AG04450 (cell line): ENCODE data around the gene LTK. TPM values are rescaled to one million over a fixed set of nuclear protein-coding genes. Genes with fewer than 3 reads are reported as not detected.

Source experiments
- CTCF ChIA-PET: fragments of 300-600, 350-600 bp; formaldehyde crosslinking; extraction: SDS; loops from one replicate; lab custom pipeline; 2022; ENCODE audit warnings: antibody characterized with exemption, inconsistent platforms; lab: Charles Lee
- POLR2A ChIA-PET: fragments of 350-600 bp; formaldehyde crosslinking; extraction: SDS; loops from one replicate; lab custom pipeline; 2021; ENCODE audit warnings: antibody characterized with exemption, inconsistent platforms; lab: Yijun Ruan, JAX
- DNase-seq: peaks from one replicate; pipeline ENCODE4 v3.0.0-alpha.2; 2011; ENCODE audit warnings: low read depth, low spot score
- H3K27ac ChIP-seq: one replicate; pipeline ENCODE4 v1.5.1; 2012; ENCODE audit warnings: low read depth, low read length, control low read depth
- H3K27me3 ChIP-seq: one replicate; pipeline ENCODE4 v1.6.0; 2012; ENCODE audit warnings: low read length; ENCODE audit not compliant: control insufficient read depth, insufficient read depth
- H3K4me3 ChIP-seq: 2 replicates; pipeline ENCODE4 v1.5.1; 2011; ENCODE audit warnings: mild to moderate bottlenecking, low read depth, low read length, control low read depth
- H3K9me3 ChIP-seq: 2 replicates; pipeline ENCODE4 v1.5.1; 2012; ENCODE audit warnings: low read length; ENCODE audit not compliant: control insufficient read depth, insufficient read depth
- CTCF ChIP-seq: IDR thresholded peaks from 2 replicates; pipeline ENCODE4 v1.5.1; 2011; ENCODE audit warnings: low read depth, low read length, control low read depth, inconsistent platforms
- polyA plus RNA-seq: library from polyadenylated mRNA; depleted of rRNA; stranded (reverse); fragments of >200 nt; gene quantifications from 2 replicates; pipeline ENCODE4 v1.2.3, GENCODE V29; 2011

LTK gene
- polyA plus RNA-seq, 1 experiment, result 0.09 TPM

GRCh38 chr15:41495736-41496599, 17.7 kb downstream of the LTK start:
- Histone ChIP-seq H3K4me3 (no peak overlapping the region), H3K27me3 (peaks cover 20% of the 10 kb centered on the region), H3K27ac (no peak overlapping the region), H3K9me3 (no peaks in the 10 kb centered on the region; the same call in 1 of the 2 replicates)
- CTCF ChIA-PET, result no interaction called here
- no peak for TF ChIP-seq CTCF
- POLR2A ChIA-PET, result interaction anchor here (0.6 kb wide), 1 partner anchor 19 kb away, joined by 6 read pairs; no protein-coding TSS in a partner anchor
- DNase-seq, result no peak

DNA sequence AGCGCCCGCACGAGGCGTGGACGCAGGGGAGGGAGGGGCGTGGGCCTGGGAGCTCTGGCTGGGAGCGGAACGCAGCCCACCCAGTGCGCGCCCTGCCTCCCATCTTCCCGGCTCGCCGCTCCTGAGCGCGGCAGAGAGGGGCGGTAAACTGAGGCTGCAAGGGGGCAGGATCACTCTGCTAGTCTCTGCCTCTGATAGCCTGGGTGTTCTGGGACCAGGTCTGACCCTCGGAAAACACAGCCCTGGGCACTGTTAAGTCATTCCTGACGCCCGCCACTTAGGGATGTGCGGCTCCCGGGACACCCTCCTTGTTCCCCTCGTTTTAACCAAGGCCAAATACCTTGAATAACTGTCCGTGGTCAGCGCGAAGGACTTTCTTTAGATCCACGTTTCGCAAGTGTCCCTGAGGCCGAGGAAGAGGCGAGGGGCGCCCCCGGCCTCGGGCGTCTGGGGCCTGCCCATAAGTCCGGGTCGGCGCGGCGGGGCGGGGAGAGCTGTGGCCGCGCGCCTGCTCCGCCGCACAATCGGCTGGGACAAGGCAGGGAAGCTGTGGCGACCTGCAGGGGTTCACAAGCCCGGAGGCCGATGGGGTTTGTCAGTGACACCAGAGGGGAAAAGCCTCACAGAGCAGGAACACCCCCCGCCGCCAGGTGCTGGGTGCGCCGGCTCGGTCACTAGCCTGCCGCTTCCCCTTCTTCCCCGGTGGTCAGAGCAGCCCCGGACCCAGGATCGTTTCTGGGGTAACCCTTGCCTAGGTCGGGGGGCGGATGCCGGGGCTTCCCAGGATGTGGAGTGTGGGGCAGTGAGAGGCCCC, 18.5 kb downstream of the LTK start:
- POLR2A ChIA-PET, result no interaction called here
- no peak for DNase-seq
- CTCF ChIA-PET, result no interaction called here
- no peaks in the 10 kb centered on the region; the same call in 1 of the 2 replicates for H3K9me3 ChIP-seq
- H3K27me3 ChIP-seq, result peaks cover 20% of the 10 kb centered on the region
- no peak overlapping the region for H3K27ac ChIP-seq
- TF ChIP-seq CTCF, result no peak
- H3K4me3 ChIP-seq, result peak overlapping the region; percentile 51

GRCh38 chr15:41494190-41494921, 19.3 kb downstream of the LTK start:
- H3K27me3 ChIP-seq, result peaks cover 20% of the 10 kb centered on the region
- ChIA-PET CTCF (interaction anchor here (0.6 kb wide), 1 partner anchor 815 kb away, joined by 4 read pairs; no protein-coding TSS in a partner anchor), POLR2A (interaction anchor here (0.5 to 1.5 kb wide), 2 partner anchors 50 to 261 kb away, joined by 3 to 7 read pairs; partner anchors contain the start of gene RPAP1)
- no peak overlapping the region for H3K27ac ChIP-seq
- no peak for DNase-seq
- H3K9me3 ChIP-seq, result no peaks in the 10 kb centered on the region; the same call in 1 of the 2 replicates
- peak overlapping the region; percentile 51 for H3K4me3 ChIP-seq
- TF ChIP-seq CTCF, result no peak

DNA sequence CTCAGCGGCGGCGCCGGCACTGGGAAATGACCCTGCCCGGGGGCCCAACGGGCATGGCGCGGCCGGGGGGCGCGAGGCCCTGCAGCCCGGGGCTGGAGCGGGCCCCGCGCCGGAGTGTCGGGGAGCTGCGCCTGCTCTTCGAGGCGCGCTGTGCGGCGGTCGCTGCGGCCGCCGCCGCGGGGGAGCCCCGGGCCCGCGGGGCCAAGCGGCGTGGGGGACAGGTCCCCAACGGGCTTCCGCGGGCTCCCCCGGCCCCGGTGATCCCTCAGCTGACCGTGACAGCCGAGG, 19.8 kb downstream of the LTK start:
- Histone ChIP-seq H3K9me3 (no peaks in the 10 kb centered on the region; the same call in 1 of the 2 replicates), H3K4me3 (peak overlapping the region; percentile 51), H3K27ac (no peak overlapping the region), H3K27me3 (peaks cover 20% of the 10 kb centered on the region)
- CTCF ChIA-PET, result no interaction called here
- DNase-seq, result no peak
- TF ChIP-seq CTCF, result no peak
- POLR2A ChIA-PET, result interaction anchor here (0.5 to 1.5 kb wide), 2 partner anchors 50 to 261 kb away, joined by 3 to 7 read pairs; partner anchors contain the start of gene RPAP1
